CD4-positive, alpha-beta memory T cell (primary cell): ENCODE data around the gene PPP1R3E. TPM values are rescaled to one million over a fixed set of nuclear protein-coding genes. Genes with fewer than 3 reads are reported as not detected.

Experiments
- CTCF ChIA-PET: fragments of 350-600 bp; sonication (Branson Sonifier 250); formaldehyde crosslinking; loops from one replicate; lab custom pipeline; 2021; ENCODE audit warnings: inconsistent platforms; ENCODE audit not compliant: partially characterized antibody; lab: Charles Lee
- POLR2A ChIA-PET: fragments of 350-600 bp; sonication (Branson Sonifier 250); formaldehyde crosslinking; loops from one replicate; lab custom pipeline; 2021; ENCODE audit not compliant: partially characterized antibody; lab: Charles Lee
- DNase-seq, 5 donors: peaks; one replicate each; pipeline versions ENCODE4 v3.0.0 to v3.0.0-alpha.2; 2020 to 2022; ENCODE audit warnings: mixed read lengths in 1 of 5
- H3K27ac ChIP-seq: one replicate; pipeline ENCODE4 v1.7.0; 2013; ENCODE audit warnings: low read depth, low read length
- H3K27me3 ChIP-seq: 2 replicates; pipeline ENCODE4 v1.7.0; 2013; ENCODE audit warnings: mild to moderate bottlenecking, low read length, moderate library complexity; ENCODE audit not compliant: insufficient read depth
- H3K36me3 ChIP-seq: 2 replicates; pipeline ENCODE4 v1.7.0; 2013; ENCODE audit warnings: mild to moderate bottlenecking, low read length, moderate library complexity; ENCODE audit not compliant: insufficient read depth
- H3K4me1 ChIP-seq: 2 replicates; pipeline ENCODE4 v1.7.0; 2013; ENCODE audit warnings: mild to moderate bottlenecking, low read length, moderate library complexity; ENCODE audit not compliant: insufficient read depth
- H3K4me3 ChIP-seq, 2 donors: one replicate each; pipeline ENCODE4 v1.7.0; 2013; ENCODE audit warnings: low read length in 2 of 2, mild to moderate bottlenecking in 1 of 2
- H3K9me3 ChIP-seq, 2 donors: one replicate each; pipeline ENCODE4 v1.7.0; 2013; ENCODE audit warnings: low read length in 2 of 2, control low read depth in 1 of 2; ENCODE audit not compliant: control insufficient read depth in 1 of 2
- H3K27ac Mint-ChIP-seq, 7 donors: one replicate each; pipeline ENCODE4 v1.8.0; 2020 to 2021; ENCODE audit warnings: mixed read lengths in 7 of 7, mild to moderate bottlenecking in 6 of 7, inconsistent platforms in 3 of 7, moderate library complexity in 3 of 7
- H3K27me3 Mint-ChIP-seq, 2 donors: one replicate each; pipeline ENCODE4 v1.8.0; 2020 to 2021; ENCODE audit warnings: mixed read lengths in 2 of 2
- H3K36me3 Mint-ChIP-seq, 2 donors: one replicate each; pipeline ENCODE4 v1.8.0; 2020 to 2021; ENCODE audit warnings: mixed read lengths in 2 of 2, inconsistent platforms in 1 of 2, mild to moderate bottlenecking in 1 of 2
- H3K4me1 Mint-ChIP-seq, 4 donors: one replicate each; pipeline ENCODE4 v1.8.0; 2020 to 2021; ENCODE audit warnings: mixed read lengths in 4 of 4, mild to moderate bottlenecking in 1 of 4
- H3K4me3 Mint-ChIP-seq, 8 donors: one replicate each; pipeline ENCODE4 v1.8.0; 2020 to 2021; ENCODE audit warnings: mixed read lengths in 8 of 8, mild to moderate bottlenecking in 7 of 8, moderate library complexity in 6 of 8, inconsistent platforms in 3 of 8
- H3K9me3 Mint-ChIP-seq, 8 donors: one replicate each; pipeline ENCODE4 v1.8.0; 2020 to 2021; ENCODE audit warnings: mixed read lengths in 8 of 8, mild to moderate bottlenecking in 5 of 8, inconsistent platforms in 3 of 8, moderate library complexity in 1 of 8
- intact Hi-C: fragments of 100-400 bp; cut with micrococcal nuclease; formaldehyde crosslinking; loops from one replicate; pipeline ENCODE4 v1.15.1; 2023
- polyA plus RNA-seq, 2 donors: library from polyadenylated mRNA; unstranded; fragments of 300-500 nt; fragmentation: Illumina TruSeq; gene quantifications; one replicate each; pipeline ENCODE4 v1.2.3, GENCODE V29; 2021
- total RNA-seq, 2 experiments: library from RNA; stranded (reverse); gene quantifications; one replicate each; pipeline ENCODE4 v1.2.3, GENCODE V29; 2021

The PPP1R3E gene
- total and polyA plus RNA-seq, 4 experiments from 2014 or later: 1.3 to 87.3 (median 42.6) TPM

GRCh38 chr14:23297096-23297495, 5.6 kb downstream of the PPP1R3E start:
- Histone ChIP-seq H3K4me3 (no peak overlapping the region), H3K27me3 (no peaks in the 10 kb centered on the region), H3K4me1 (peaks cover 29% of the 10 kb centered on the region), H3K36me3 (no peaks in the 10 kb centered on the region), H3K27ac (no peak overlapping the region), H3K9me3 (no peaks in the 10 kb centered on the region)
- H3K27ac Mint-ChIP-seq: peak overlapping the region in 1 of 7 donors; percentile 56
- intact Hi-C loops: no loop called here
- H3K27me3 Mint-ChIP-seq: no peaks in the 10 kb centered on the region
- peak overlapping the region in 1 of 8 donors; percentile 43 for H3K4me3 Mint-ChIP-seq
- peaks cover 4 to 24% of the 10 kb centered on the region in 2 donors for H3K36me3 Mint-ChIP-seq
- peaks cover 0 to 1% (median 0%) of the 10 kb centered on the region in 8 donors for H3K9me3 Mint-ChIP-seq
- no peak for DNase-seq
- CTCF ChIA-PET: interaction anchor here (0.6 to 3.9 kb wide), 8 partner anchors 8 to 229 kb away, joined by 3 to 38 read pairs (median 4); partner anchors contain the start of gene HOMEZ
- POLR2A ChIA-PET: interaction anchor here (2.9 to 3.3 kb wide), 2 partner anchors 11 to 24 kb away, joined by 12 to 15 read pairs; partner anchors contain the start of genes HOMEZ and PABPN1
- H3K4me1 Mint-ChIP-seq: peaks cover 16 to 36% (median 27%) of the 10 kb centered on the region in 4 donors

GRCh38 chr14:23296012-23296777, 6.5 kb downstream of the PPP1R3E start:
- Mint-ChIP-seq H3K27me3 (no peaks in the 10 kb centered on the region), H3K36me3 (peaks cover 4 to 22% of the 10 kb centered on the region in 2 donors), H3K4me1 (peaks cover 16 to 33% (median 27%) of the 10 kb centered on the region in 4 donors), H3K4me3 (no peak overlapping the region), H3K9me3 (peaks cover 0 to 1% (median 0%) of the 10 kb centered on the region in 8 donors), H3K27ac (peak overlapping the region in 2 of 7 donors; percentile 72 to 73)
- ChIA-PET CTCF (interaction anchor here (1.2 to 3.9 kb wide), 5 partner anchors 9 to 24 kb away, joined by 3 to 38 read pairs (median 5); partner anchors contain the start of gene HOMEZ), POLR2A (interaction anchor here (2.9 to 3.3 kb wide), 2 partner anchors 10 to 25 kb away, joined by 12 to 15 read pairs; partner anchors contain the start of genes HOMEZ and PABPN1)
- intact Hi-C loops: no loop called here
- Histone ChIP-seq H3K9me3 (no peaks in the 10 kb centered on the region), H3K36me3 (no peaks in the 10 kb centered on the region), H3K4me3 (no peak overlapping the region), H3K27ac (no peak overlapping the region), H3K27me3 (no peaks in the 10 kb centered on the region), H3K4me1 (peaks cover 29% of the 10 kb centered on the region)
- DNase-seq: no peak

- peak overlapping the region; percentile 4 to 97 (median 80) for H3K27ac Mint-ChIP-seq
- peak overlapping the region; percentile 18 to 77 (median 40) for H3K4me3 Mint-ChIP-seq
- peaks cover 20% of the 10 kb centered on the region for H3K4me1 ChIP-seq
- no peaks in the 10 kb centered on the region for H3K9me3 ChIP-seq
- H3K4me3 ChIP-seq: no peak overlapping the region
- peaks cover 4 to 22% of the 10 kb centered on the region in 2 donors for H3K36me3 Mint-ChIP-seq
- DNase-seq: peak; percentile 48 to 75 (median 74)
- H3K9me3 Mint-ChIP-seq: peaks cover 0 to 1% (median 0%) of the 10 kb centered on the region in 8 donors
- no peaks in the 10 kb centered on the region for H3K27me3 ChIP-seq
- ChIA-PET POLR2A (interaction anchor here (0.6 to 4.5 kb wide), 4 partner anchors 9 to 200 kb away, joined by 4 to 23 read pairs (median 10); partner anchors contain the start of genes ACIN1, C14orf119, HOMEZ and PABPN1), CTCF (interaction anchor here (0.6 to 3.9 kb wide), 22 partner anchors 8 to 261 kb away, joined by 3 to 38 read pairs (median 4); partner anchors contain the start of genes HOMEZ and PABPN1)
- no peak overlapping the region for H3K27ac ChIP-seq
- peaks cover 11 to 20% (median 17%) of the 10 kb centered on the region in 4 donors for H3K4me1 Mint-ChIP-seq
- intact Hi-C loops: loop anchor here (1.0 kb wide), 2 partner anchors 9 to 30 kb away; partner anchors contain the start of gene HOMEZ
- no peaks in the 10 kb centered on the region for H3K27me3 Mint-ChIP-seq
- no peaks in the 10 kb centered on the region for H3K36me3 ChIP-seq
Observed at GRCh38 chr14:23294734-23295561, 7.7 kb downstream of the PPP1R3E start.

GRCh38 chr14:23286902-23287479, 15.7 kb downstream of the PPP1R3E start:
- ChIA-PET CTCF (interaction anchor here (1.0 to 7.6 kb wide), 7 partner anchors 9 to 40 kb away, joined by 3 to 65 read pairs (median 4); partner anchors contain the start of genes PABPN1 and PPP1R3E), POLR2A (interaction anchor here (0.9 to 3.4 kb wide), 10 partner anchors 9 to 1776 kb away, joined by 3 to 100 read pairs (median 4); partner anchors contain the start of genes ACIN1, C14orf119, DCAF11 and METTL3)
- H3K4me1 ChIP-seq: peaks cover 23% of the 10 kb centered on the region
- H3K27ac Mint-ChIP-seq: peak overlapping the region; percentile 90 to 98 (median 96)
- H3K4me3 Mint-ChIP-seq: peak overlapping the region; percentile 95 to 99 (median 98)
- peak overlapping the region in 1 of 2 donors; percentile 85 for H3K4me3 ChIP-seq
- intact Hi-C loops: loop anchor here (1.0 kb wide), 4 partner anchors 8 to 192 kb away; partner anchors contain the start of genes ACIN1, C14orf119 and PABPN1
- H3K27me3 ChIP-seq: no peaks in the 10 kb centered on the region
- H3K4me1 Mint-ChIP-seq: peaks cover 12 to 35% (median 24%) of the 10 kb centered on the region in 4 donors
- peak overlapping the region; percentile 75 for H3K27ac ChIP-seq
- H3K27me3 Mint-ChIP-seq: no peaks in the 10 kb centered on the region
- H3K9me3 Mint-ChIP-seq: no peaks in the 10 kb centered on the region
- no peaks in the 10 kb centered on the region for H3K36me3 ChIP-seq
- H3K9me3 ChIP-seq: no peaks in the 10 kb centered on the region
- H3K36me3 Mint-ChIP-seq: peaks cover 0 to 7% of the 10 kb centered on the region in 2 donors
- DNase-seq: no peak

GRCh38 chr14:23286020-23286901, 16.4 kb downstream of the PPP1R3E start, which contains the start of gene HOMEZ:
TSS of gene HOMEZ (minus strand) at chr14:23286132. CDS start at chr14:23285952, 180 bp downstream.
- H3K4me1 ChIP-seq: peaks cover 23% of the 10 kb centered on the region
- peaks cover 13 to 36% (median 24%) of the 10 kb centered on the region in 4 donors for H3K4me1 Mint-ChIP-seq
- peak within 1 kb of the TSS; percentile 95 to 99 (median 98) for H3K4me3 Mint-ChIP-seq
- DNase-seq: peak; percentile 94 to 98 (median 95)
- H3K36me3 ChIP-seq: no peaks in the 10 kb centered on the region
- peak within 1 kb of the TSS; percentile 75 for H3K27ac ChIP-seq
- H3K9me3 Mint-ChIP-seq: no peaks in the 10 kb centered on the region
- intact Hi-C loops: loop anchor here (1.0 kb wide), 4 partner anchors 9 to 191 kb away; partner anchors contain the start of genes ACIN1, C14orf119 and PABPN1
- no peaks in the 10 kb centered on the region for H3K9me3 ChIP-seq
- H3K27ac Mint-ChIP-seq: peak within 1 kb of the TSS; percentile 90 to 98 (median 96)
- H3K36me3 Mint-ChIP-seq: peaks cover 0 to 9% of the 10 kb centered on the region in 2 donors
- H3K4me3 ChIP-seq: peak within 1 kb of the TSS; percentile 71 to 85
- H3K27me3 Mint-ChIP-seq: no peaks in the 10 kb centered on the region
- ChIA-PET POLR2A (interaction anchor here (0.9 to 3.4 kb wide), 14 partner anchors 9 to 1775 kb away, joined by 3 to 100 read pairs (median 4); partner anchors contain the start of genes ACIN1, C14orf119, DCAF11 and METTL3), CTCF (interaction anchor here (1.0 to 7.6 kb wide), 9 partner anchors 9 to 166 kb away, joined by 3 to 65 read pairs (median 4); partner anchors contain the start of genes PABPN1 and PPP1R3E)
- H3K27me3 ChIP-seq: no peaks in the 10 kb centered on the region
